ENCODE measurements around the gene PHACTR1.

Gene PHACTR1

GRCh38 chr6:12851123-12851695, 134.6 kb downstream of the PHACTR1 start:
- DNase-seq, result no peak

DNA sequence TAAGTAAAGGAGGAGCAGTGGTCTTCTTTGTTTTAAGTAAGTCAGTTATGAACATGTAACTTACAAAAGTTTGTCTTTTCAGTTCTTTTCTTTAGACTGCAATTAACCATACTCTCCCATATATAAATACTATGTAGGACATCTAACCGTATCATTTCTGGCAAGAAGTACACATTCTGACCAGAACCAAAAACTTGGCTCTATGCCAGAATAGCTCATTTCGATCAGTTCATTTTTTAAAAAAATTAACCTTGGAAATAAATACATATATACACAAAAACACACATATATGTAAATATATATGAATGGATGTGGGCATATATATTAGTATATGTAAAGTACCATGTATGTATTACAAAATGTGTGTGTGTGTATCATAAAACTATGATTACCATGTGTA, 145.0 kb downstream of the PHACTR1 start:
- no peak for DNase-seq

- DNase-seq, result no peak
These were observed 148.6 kb downstream of the PHACTR1 start for GRCh38 chr6:12865117-12865516.

GRCh38 chr6:12865671-12866181, 149.2 kb downstream of the PHACTR1 start:
- no peak for DNase-seq

- no peak for DNase-seq
These were observed 150.0 kb downstream of the PHACTR1 start for GRCh38 chr6:12866422-12867029.

GRCh38 chr6:12869816-12870432, 153.4 kb downstream of the PHACTR1 start:
- DNase-seq, result no peak

GRCh38 chr6:12873691-12874090, 157.1 kb downstream of the PHACTR1 start:
- DNase-seq, result no peak

DNA sequence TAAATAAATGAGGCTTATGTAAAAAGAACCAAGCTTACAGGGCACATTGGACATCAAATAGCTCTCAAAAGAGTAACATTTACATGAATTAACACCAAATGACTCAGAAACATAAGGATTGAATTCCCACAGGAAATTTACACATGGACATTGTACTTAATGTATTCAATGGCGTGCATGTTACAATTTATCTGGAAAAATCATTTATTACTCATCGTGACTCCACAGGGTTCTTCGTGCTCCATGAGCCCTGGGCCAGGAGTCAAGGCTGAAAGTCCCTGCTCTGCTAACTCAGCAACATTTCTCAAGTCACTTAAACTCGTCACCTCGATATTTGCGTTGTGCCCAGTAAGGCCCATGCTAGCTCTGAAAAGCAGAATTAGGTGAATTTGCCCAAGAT, 158.5 kb downstream of the PHACTR1 start:
- no peak for DNase-seq

- DNase-seq, result no peak
These were observed 162.2 kb downstream of the PHACTR1 start for GRCh38 chr6:12878741-12879140.

DNA sequence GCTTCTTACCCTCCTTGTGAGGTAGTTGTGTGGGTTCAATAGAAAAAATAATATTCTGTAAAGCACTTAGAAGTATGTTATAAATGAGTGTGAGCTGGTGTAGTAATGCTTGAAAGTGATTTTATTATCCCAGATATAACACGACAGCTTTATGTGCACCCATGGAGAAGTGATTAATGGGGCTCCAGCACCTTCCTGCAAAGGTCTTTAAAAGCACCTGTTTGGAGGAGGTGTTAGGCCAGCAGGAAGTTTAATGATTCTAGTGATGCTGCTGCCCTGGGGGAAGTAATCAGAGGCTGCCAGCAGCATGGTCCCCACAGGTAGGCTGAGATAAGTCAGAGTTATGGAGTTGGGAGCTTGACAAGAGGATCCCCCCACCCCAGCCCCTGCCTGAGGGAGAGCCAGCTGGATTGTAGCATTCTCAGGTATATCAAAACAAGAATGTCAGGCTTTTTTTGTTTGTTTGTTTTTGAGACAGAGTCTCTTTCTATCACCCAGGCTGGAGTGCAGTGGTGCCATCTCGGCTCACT, 166.3 kb downstream of the PHACTR1 start:
- no peak for DNase-seq

DNA sequence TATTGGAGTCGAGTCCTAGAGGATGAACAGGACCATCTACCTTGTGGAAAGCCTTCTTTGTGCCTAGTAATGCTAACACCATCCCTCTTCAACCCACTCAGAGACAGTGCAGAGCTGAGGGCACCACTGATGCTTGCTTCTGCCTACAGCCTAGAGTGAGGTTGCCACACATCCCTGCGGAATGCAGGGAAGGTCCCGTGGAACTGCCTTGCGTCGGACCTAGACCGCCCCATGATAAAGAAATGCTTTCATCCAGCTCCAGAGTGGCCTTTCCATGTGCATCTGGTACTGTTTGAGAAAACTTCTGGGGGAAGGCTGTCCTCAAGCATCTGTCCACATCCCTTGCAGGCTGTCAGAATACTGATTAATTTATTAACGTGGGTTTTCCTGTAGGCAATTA, 168.4 kb downstream of the PHACTR1 start:
- DNase-seq, result no peak

DNA sequence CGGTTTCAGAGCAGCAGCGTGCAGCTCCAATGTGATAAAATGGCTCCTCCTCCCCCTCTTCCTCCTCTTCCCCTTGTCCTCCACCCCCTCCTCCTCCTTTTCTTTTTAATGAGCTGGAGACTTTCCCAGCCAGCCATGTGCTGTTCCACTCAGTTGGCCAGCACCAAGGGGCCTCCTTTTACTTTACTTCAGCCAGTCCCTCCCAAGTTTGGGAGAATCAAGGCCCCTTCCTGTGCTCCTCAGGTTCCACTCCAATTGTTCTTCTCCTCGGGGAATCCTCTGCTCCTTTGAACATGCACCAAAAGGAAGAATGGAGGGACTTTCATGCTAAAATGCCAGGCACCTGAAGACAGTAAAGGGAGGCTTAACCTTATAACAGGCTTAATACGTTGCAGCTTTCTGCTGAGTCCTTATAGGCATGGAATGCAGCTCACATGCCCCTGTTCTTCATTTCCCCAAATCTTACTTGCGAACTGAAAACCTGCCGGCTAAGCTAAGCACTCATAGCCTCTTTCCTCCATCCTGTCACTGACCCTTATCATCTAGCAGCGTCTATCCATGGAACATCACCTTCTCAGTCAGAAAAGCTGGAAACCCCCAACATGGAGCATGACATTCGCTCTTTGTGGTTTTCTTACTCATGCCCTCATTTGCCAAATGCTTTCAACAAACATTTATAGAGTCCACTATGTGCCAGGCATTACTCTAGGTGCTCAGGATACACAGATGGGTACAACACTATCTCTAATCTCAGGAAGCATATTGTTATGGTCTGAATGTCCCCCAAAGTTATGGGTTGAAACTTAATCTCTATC, 170.6 kb downstream of the PHACTR1 start:
- peak; percentile 69 for DNase-seq

- DNase-seq, result no peak
These were observed 173.7 kb downstream of the PHACTR1 start for GRCh38 chr6:12890171-12890790.

- no peak for DNase-seq
These were observed 175.0 kb downstream of the PHACTR1 start for GRCh38 chr6:12891595-12891994.

GRCh38 chr6:12892151-12892550, 175.6 kb downstream of the PHACTR1 start:
- peak; percentile 61 for DNase-seq

DNA sequence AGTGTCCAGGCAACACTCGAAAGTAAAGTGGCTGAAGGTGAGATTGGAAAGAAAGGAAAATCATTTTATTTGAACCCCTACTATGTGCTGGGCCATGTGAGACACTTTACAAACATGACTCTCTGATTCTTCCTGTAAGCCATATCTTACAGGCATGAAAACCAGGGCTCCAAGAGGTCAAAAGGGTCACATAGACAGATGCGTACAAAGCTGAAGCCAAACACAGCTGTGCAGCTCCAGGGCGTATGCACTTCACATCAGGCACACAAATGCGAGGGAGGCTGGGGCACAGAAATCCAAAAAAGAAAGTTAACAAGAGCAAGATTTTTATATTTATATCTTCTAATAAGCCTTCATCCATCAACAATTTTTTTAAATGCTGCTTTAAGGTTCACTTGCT, 176.5 kb downstream of the PHACTR1 start:
- DNase-seq, result peak; percentile 30

DNA sequence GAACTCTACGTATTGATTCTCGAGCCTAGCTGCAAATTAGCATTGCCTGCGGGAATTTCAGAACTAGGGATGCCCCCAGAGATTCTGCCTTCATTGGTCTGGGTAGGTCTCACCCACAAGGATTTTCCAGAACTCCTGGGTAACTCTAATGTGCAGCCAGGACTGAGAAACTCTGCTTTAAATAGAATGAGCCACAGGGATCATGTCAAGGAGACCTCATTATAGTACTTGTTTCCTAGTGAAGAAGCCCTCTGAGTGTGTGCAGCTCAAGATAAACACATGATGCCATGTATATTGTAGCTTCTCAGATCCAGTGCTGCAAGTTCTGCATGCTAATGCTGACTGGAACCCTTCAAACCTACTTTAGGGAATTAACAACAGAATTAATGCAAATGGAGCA, 179.2 kb downstream of the PHACTR1 start:
- DNase-seq, result no peak

DNA sequence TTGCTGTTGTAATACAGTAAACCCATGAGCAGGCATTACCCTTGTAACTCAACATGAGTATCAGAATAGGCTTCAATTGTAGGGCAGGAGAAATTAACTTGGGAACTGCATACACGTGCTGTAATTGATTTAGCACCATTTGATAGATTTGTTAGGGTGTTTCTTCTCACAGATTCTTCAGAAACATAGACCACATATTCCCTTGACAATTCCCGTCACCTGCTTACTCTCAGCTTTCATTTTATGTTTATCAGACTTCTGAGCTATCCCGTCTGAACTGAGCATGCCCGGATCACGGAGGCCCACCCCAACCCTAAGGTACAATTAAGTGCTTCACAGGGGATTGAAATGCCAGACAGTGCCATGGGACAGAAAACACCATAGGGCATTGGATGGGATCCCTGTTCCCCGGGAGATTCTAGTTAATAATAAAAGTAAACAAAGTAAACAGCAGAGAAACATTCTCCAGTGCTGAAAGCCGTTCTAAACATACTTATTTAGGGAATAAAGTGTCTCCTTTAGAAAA, 179.7 kb downstream of the PHACTR1 start:
- no peak for DNase-seq

GRCh38 chr6:12898603-12899002, 182.0 kb downstream of the PHACTR1 start:
- no peak for DNase-seq

DNA sequence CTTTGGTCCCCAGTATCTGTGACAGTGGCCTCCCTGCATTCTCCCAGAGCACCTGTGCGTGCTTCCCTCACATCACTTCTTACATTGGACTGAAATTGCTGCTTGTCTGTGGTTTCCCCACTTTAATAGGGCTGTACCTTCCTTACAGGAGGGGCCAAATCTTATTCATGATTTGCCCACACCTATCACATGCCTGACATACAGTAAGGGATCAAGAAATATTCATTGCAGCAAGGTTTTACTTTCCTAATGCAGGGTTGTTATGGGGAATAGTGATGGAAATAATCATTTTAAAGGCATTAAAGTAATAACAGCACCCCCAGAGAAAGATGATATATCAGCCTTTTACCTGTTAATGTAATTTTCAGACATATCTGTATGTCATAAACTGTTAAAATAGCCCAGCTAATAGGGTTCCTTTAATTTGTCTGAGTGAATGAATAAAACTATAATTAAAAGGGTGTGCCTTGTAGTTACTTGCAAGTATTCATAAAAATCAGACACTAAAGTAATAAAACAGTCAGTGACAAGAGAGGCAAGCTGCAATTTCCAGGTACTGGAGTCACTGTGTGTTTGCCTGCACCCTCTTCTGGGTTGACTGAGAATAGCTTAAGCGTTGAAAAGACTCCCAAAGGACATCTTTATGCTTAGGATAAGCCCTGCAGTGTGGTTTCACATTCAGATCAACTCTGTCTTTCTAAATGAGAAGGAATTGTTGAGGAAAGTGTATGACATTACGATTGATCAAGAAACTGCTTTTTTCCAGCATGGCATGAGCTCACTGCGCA, 182.7 kb downstream of the PHACTR1 start:
- no peak for DNase-seq

DNA sequence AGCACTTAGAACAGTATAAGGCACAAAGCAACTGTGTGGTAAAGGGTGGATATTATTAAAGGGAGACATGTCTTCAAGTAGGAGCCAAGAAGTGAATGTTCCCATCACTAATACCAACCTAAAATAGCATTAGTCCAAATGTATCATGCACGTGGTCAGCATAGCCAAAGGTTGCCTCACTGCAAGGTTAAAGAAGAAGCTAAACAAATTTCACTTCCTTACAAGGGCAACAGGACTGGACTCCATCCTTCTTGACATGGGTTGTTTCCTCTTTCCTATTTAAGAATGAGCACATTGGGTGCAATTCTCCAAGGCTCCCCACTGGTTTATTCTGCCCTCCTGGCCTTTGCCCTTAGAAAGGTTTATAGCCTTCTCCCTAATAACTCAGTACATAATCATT, 186.7 kb downstream of the PHACTR1 start:
- DNase-seq, result no peak

DNA sequence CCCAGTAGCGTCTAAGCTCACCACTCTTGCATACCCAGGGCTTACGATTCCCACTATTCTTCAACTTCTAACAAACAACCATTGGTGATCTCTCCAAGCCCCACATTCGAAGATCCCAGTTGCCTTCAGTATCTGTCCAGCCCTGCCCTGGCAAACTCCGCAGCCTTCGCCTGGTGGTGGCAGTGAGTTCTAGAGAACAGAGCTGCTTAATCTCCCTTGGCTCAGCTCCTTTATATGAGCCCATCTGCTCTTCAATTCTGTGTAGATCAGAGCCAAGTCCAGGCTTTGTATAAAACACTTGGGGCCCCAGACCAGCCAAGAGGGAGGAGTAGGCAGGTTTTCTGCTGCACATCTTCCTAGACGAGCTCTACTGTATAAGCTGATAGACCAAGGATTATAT, 193.3 kb downstream of the PHACTR1 start:
- DNase-seq, result no peak
